GM19468 (cell line): ENCODE measurements around the gene SP140L.

Experiments used
- ATAC-seq: cut with Tn5 transposase; IDR thresholded peaks from one replicate; pipeline ENCODE4 v1.9.1; 2021; ENCODE audit warnings: mild to moderate bottlenecking, moderate library complexity, moderate number of reproducible peaks; ENCODE audit not compliant: unreplicated experiment; ENCODE audit errors: extremely low read depth

The SP140L gene

GRCh38 chr2:230447455-230448451 lies 120.8 kb downstream of the SP140L start:
- peak; percentile 65 for ATAC-seq

DNA sequence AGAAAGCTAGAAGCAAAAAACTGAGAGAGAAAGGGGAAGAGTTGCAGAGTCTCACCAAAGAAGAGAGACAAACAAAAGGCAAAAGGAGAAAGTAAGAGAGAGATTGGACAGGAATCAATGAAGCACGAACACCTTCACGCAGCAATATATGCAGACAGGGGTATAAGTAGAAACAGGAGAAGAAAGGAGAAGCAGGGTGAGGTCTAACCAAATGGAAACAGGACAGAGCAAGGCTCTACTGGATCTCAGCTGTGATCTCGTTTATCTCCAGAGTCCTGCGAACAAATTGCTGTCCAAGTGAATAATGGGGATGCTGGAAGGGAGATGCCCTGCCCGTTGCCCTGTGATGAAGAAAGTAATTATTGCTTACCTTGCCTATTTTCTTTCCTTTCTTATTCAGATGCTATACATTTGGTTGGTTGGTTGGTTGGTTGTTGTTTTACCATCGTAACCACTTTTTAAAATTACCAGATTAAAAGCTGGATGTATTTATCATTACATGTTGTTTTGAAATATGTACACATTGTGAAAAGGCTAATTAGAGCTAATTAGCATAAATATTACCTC lies 123.0 kb downstream of the SP140L start:
- ATAC-seq = no peak

DNA sequence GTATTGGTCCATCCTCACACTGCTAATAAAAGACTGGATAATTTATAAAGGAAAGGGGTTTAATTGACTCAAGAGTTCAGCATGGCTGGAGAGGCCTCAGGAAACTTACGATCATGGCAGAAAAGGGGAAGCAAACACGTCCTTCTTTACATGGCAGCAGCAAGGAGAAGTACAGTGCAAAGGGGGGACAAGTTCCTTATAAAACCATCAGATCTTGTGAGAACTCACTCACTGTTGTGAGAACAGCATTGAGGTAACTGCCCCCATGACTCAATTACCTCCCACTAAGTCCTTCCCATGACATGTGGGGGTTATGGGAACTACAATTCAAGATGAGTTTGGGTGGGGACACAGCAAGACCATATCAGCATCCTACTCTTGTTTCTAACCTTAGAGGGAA lies 126.0 kb downstream of the SP140L start:
- ATAC-seq = no peak
